GM12878 (cell line): ENCODE measurements around the gene KCNQ1. TPM values are rescaled to one million over a fixed set of nuclear protein-coding genes. Genes with fewer than 3 reads are reported as not detected.

Source experiments
- CHD4 ChIP-seq: fragments of 200-600 bp; sonication (generic); IDR thresholded peaks from 2 replicates; pipeline ENCODE4 v1.6.1; 2016; ENCODE audit warnings: mild to moderate bottlenecking
- GATAD2B ChIP-seq: fragments of 450-650 bp; conservative IDR thresholded peaks from 2 replicates; pipeline ENCODE4 v1.6.1; 2017; ENCODE audit warnings: low read depth, mild to moderate bottlenecking, moderate library complexity
- JUND ChIP-seq: IDR thresholded peaks from 2 replicates; pipeline ENCODE4 v1.6.1; 2012; ENCODE audit warnings: low read depth, mild to moderate bottlenecking, low read length, improper control_type of control experiment, moderate library complexity
- MYC ChIP-seq: IDR thresholded peaks from 2 replicates; pipeline ENCODE4 v1.6.1; 2011; ENCODE audit warnings: mild to moderate bottlenecking, low read length, moderate library complexity, inconsistent platforms; ENCODE audit not compliant: insufficient read depth, insufficient replicate concordance, insufficient read length, severe bottlenecking
- NBN ChIP-seq: fragments of 450-650 bp; IDR thresholded peaks from 2 replicates; pipeline ENCODE4 v1.6.1; 2016
- SRF ChIP-seq, 2 experiments: IDR thresholded peaks; 2 replicates each; pipeline ENCODE4 v1.6.1; 2011; ENCODE audit warnings: low read depth in 2 of 2, low read length in 2 of 2, mild to moderate bottlenecking in 1 of 2, moderate library complexity in 1 of 2
- TAF1 ChIP-seq: IDR thresholded peaks from 2 replicates; pipeline ENCODE4 v1.6.1; 2011; ENCODE audit warnings: mild to moderate bottlenecking, low read depth, low read length, borderline replicate concordance
- polyA plus RNA-seq, 11 experiments: library from polyadenylated mRNA; depleted of rRNA in 4 of 11; unstranded in 6 of 11; stranded (reverse) in 5 of 11; fragments of >200 nt; fragmentation: Nextera tagmentation in 4 of 11; fragmentation: Illumina TruSeq in 1 of 11; extraction: Ambion mirVana in 4 of 11; extraction: Trizol in 1 of 11; gene quantifications; 1 replicate in 1 of 11; 2 replicates in 10 of 11; pipeline versions ENCODE4 v1.2.1 to v1.2.3, GENCODE V29; 2011 to 2016; ENCODE audit warnings: inconsistent platforms in 2 of 11, missing spikeins in 2 of 11, low read depth in 1 of 11
- total RNA-seq, 4 experiments: library from RNA; depleted of rRNA in 3 of 4; stranded (reverse); fragments of >200 nt in 3 of 4; fragmentation: Illumina TruSeq in 1 of 4; extraction: Trizol in 1 of 4; gene quantifications; 2 replicates each; pipeline versions ENCODE4 v1.2.1 to v1.2.3, GENCODE V29; 2013 to 2021
- TF ChIP-seq, protein P1 (sequence below): fragments of 450-650 bp; formaldehyde crosslinking; IDR thresholded peaks from 2 replicates; pipeline ENCODE4 v1.4.0; 2020; ENCODE audit warnings: mild to moderate bottlenecking, moderate library complexity
- TF ChIP-seq, protein P2 (sequence below): fragments of 450-650 bp; IDR thresholded peaks from 2 replicates; pipeline ENCODE4 v1.6.1; 2017; ENCODE audit warnings: antibody characterized with exemption, mild to moderate bottlenecking, moderate library complexity
- TF ChIP-seq, protein P3 (sequence below): fragments of 450-650 bp; IDR thresholded peaks from 2 replicates; pipeline ENCODE4 v1.6.1; 2016; ENCODE audit warnings: mild to moderate bottlenecking
- TF ChIP-seq, protein P4 (sequence below): IDR thresholded peaks from 2 replicates; pipeline ENCODE4 v1.6.1; 2011; ENCODE audit warnings: mild to moderate bottlenecking, low read depth, low read length, moderate library complexity; ENCODE audit not compliant: insufficient replicate concordance

KCNQ1 gene
- total and polyA plus RNA-seq, 10 of the 15 experiments (the other 5 are each of a cell fraction or from before 2014, with no cell fraction given), result 0.03 to 0.15 (median 0.12) TPM; not detected in 7

DNA sequence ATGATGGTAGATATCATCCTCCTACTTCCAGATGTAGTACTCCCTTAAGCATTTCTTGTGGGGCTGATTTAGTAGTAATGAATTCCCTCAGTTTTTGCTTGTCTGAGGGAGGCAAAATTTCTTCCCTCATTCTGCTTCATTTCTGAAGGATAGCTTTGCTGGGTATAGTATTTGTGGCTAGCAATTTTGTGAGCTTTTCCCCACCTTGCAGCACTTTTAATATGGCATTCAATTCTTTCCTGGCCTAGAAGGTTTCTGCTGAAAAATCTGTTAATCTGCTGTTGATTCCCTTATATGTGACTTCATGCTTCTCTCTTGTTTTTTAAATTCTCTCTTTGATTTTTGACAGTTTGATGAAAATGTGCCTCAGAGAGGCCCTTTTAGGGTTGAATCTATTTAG is 204.6 kb downstream of the KCNQ1 start (continued):
- TF ChIP-seq, protein P1, sequence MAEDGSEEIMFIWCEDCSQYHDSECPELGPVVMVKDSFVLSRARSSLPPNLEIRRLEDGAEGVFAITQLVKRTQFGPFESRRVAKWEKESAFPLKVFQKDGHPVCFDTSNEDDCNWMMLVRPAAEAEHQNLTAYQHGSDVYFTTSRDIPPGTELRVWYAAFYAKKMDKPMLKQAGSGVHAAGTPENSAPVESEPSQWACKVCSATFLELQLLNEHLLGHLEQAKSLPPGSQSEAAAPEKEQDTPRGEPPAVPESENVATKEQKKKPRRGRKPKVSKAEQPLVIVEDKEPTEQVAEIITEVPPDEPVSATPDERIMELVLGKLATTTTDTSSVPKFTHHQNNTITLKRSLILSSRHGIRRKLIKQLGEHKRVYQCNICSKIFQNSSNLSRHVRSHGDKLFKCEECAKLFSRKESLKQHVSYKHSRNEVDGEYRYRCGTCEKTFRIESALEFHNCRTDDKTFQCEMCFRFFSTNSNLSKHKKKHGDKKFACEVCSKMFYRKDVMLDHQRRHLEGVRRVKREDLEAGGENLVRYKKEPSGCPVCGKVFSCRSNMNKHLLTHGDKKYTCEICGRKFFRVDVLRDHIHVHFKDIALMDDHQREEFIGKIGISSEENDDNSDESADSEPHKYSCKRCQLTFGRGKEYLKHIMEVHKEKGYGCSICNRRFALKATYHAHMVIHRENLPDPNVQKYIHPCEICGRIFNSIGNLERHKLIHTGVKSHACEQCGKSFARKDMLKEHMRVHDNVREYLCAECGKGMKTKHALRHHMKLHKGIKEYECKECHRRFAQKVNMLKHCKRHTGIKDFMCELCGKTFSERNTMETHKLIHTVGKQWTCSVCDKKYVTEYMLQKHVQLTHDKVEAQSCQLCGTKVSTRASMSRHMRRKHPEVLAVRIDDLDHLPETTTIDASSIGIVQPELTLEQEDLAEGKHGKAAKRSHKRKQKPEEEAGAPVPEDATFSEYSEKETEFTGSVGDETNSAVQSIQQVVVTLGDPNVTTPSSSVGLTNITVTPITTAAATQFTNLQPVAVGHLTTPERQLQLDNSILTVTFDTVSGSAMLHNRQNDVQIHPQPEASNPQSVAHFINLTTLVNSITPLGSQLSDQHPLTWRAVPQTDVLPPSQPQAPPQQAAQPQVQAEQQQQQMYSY (CRISPR knock-in tag), result no peak
- TF ChIP-seq, protein P2, sequence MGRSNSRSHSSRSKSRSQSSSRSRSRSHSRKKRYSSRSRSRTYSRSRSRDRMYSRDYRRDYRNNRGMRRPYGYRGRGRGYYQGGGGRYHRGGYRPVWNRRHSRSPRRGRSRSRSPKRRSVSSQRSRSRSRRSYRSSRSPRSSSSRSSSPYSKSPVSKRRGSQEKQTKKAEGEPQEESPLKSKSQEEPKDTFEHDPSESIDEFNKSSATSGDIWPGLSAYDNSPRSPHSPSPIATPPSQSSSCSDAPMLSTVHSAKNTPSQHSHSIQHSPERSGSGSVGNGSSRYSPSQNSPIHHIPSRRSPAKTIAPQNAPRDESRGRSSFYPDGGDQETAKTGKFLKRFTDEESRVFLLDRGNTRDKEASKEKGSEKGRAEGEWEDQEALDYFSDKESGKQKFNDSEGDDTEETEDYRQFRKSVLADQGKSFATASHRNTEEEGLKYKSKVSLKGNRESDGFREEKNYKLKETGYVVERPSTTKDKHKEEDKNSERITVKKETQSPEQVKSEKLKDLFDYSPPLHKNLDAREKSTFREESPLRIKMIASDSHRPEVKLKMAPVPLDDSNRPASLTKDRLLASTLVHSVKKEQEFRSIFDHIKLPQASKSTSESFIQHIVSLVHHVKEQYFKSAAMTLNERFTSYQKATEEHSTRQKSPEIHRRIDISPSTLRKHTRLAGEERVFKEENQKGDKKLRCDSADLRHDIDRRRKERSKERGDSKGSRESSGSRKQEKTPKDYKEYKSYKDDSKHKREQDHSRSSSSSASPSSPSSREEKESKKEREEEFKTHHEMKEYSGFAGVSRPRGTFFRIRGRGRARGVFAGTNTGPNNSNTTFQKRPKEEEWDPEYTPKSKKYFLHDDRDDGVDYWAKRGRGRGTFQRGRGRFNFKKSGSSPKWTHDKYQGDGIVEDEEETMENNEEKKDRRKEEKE, result no peak
- TF ChIP-seq GATAD2B (no peak), TAF1 (no peak), MYC (no peak), JUND (no peak), SRF (IDR thresholded peaks at IDR 0.05; ENCODE audit: low read depth in 2 of 2, low read length in 2 of 2) (no peak), CHD4 (no peak), NBN (no peak)
- TF ChIP-seq, protein P3, sequence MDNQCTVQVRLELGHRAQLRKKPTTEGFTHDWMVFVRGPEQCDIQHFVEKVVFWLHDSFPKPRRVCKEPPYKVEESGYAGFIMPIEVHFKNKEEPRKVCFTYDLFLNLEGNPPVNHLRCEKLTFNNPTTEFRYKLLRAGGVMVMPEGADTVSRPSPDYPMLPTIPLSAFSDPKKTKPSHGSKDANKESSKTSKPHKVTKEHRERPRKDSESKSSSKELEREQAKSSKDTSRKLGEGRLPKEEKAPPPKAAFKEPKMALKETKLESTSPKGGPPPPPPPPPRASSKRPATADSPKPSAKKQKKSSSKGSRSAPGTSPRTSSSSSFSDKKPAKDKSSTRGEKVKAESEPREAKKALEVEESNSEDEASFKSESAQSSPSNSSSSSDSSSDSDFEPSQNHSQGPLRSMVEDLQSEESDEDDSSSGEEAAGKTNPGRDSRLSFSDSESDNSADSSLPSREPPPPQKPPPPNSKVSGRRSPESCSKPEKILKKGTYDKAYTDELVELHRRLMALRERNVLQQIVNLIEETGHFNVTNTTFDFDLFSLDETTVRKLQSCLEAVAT, result no peak
- TF ChIP-seq, protein P4, sequence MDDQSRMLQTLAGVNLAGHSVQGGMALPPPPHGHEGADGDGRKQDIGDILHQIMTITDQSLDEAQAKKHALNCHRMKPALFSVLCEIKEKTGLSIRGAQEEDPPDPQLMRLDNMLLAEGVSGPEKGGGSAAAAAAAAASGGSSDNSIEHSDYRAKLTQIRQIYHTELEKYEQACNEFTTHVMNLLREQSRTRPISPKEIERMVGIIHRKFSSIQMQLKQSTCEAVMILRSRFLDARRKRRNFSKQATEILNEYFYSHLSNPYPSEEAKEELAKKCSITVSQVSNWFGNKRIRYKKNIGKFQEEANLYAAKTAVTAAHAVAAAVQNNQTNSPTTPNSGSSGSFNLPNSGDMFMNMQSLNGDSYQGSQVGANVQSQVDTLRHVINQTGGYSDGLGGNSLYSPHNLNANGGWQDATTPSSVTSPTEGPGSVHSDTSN, result no peak
